ENCODE measurements around the gene CGB3.
"Not testable (repeated sequence)": the region's sequence is repeated elsewhere in the genome, so short reads cannot be mapped to it uniquely, and the experiment has no call there.

DNA sequence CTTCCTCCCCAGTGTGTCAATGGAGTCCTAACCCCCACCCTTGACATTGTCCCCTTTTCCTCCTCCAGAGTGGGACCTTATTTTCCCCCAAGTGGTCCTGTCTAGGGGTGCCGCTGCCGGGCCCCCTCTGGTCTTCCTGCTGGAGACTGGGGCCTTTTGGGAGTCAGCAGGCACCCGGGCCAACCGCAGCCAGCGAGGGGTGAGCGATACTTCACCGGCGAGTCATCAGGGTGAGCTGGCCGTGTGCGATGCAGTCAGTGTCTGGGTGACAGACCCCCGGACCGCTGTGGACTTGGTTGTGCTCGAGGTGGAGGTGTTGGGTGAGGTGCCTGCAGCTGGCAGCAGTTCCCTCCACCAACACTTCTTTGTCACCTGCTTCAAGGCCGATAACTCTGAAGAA lies 5.6 kb upstream of the CGB3 start:
- TF ChIP-seq, protein P1, sequence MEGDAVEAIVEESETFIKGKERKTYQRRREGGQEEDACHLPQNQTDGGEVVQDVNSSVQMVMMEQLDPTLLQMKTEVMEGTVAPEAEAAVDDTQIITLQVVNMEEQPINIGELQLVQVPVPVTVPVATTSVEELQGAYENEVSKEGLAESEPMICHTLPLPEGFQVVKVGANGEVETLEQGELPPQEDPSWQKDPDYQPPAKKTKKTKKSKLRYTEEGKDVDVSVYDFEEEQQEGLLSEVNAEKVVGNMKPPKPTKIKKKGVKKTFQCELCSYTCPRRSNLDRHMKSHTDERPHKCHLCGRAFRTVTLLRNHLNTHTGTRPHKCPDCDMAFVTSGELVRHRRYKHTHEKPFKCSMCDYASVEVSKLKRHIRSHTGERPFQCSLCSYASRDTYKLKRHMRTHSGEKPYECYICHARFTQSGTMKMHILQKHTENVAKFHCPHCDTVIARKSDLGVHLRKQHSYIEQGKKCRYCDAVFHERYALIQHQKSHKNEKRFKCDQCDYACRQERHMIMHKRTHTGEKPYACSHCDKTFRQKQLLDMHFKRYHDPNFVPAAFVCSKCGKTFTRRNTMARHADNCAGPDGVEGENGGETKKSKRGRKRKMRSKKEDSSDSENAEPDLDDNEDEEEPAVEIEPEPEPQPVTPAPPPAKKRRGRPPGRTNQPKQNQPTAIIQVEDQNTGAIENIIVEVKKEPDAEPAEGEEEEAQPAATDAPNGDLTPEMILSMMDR (IDR thresholded peaks at IDR 0.05; ENCODE audit: insufficient read depth, low read length) = not testable (repeated sequence)
- TF ChIP-seq, protein P2, sequence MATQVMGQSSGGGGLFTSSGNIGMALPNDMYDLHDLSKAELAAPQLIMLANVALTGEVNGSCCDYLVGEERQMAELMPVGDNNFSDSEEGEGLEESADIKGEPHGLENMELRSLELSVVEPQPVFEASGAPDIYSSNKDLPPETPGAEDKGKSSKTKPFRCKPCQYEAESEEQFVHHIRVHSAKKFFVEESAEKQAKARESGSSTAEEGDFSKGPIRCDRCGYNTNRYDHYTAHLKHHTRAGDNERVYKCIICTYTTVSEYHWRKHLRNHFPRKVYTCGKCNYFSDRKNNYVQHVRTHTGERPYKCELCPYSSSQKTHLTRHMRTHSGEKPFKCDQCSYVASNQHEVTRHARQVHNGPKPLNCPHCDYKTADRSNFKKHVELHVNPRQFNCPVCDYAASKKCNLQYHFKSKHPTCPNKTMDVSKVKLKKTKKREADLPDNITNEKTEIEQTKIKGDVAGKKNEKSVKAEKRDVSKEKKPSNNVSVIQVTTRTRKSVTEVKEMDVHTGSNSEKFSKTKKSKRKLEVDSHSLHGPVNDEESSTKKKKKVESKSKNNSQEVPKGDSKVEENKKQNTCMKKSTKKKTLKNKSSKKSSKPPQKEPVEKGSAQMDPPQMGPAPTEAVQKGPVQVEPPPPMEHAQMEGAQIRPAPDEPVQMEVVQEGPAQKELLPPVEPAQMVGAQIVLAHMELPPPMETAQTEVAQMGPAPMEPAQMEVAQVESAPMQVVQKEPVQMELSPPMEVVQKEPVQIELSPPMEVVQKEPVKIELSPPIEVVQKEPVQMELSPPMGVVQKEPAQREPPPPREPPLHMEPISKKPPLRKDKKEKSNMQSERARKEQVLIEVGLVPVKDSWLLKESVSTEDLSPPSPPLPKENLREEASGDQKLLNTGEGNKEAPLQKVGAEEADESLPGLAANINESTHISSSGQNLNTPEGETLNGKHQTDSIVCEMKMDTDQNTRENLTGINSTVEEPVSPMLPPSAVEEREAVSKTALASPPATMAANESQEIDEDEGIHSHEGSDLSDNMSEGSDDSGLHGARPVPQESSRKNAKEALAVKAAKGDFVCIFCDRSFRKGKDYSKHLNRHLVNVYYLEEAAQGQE (IDR thresholded peaks at IDR 0.05; ENCODE audit: insufficient replicate concordance, low read depth) = not testable (repeated sequence)
- not testable (repeated sequence) for TF ChIP-seq POLR2AphosphoS5 (IDR thresholded peaks at IDR 0.05; ENCODE audit: low read depth); GABPA (IDR thresholded peaks at IDR 0.05; ENCODE audit: low read depth); SPI1 (IDR thresholded peaks at IDR 0.05; ENCODE audit: borderline replicate concordance, low read depth)
